ENCODE data around the gene ZNF213.

ZNF213 gene

GRCh38 chr16:3089717-3090592, 44.9 kb upstream of the ZNF213 start:
- DNase-seq (ENCODE audit: low read depth) = no peak
- no peak overlapping the region for H3K4me3 ChIP-seq (ENCODE audit: low read length)
- no peak for TF ChIP-seq CTCF (conservative IDR thresholded peaks at IDR 0.05; ENCODE audit: low read length)

GRCh38 chr16:3091551-3091950, 43.3 kb upstream of the ZNF213 start:
- TF ChIP-seq CTCF (conservative IDR thresholded peaks at IDR 0.05; ENCODE audit: low read length) = no peak
- H3K4me3 ChIP-seq (ENCODE audit: low read length) = no peak overlapping the region
- no peak for DNase-seq (ENCODE audit: low read depth)

- no peak overlapping the region for H3K4me3 ChIP-seq (ENCODE audit: low read length)
- DNase-seq (ENCODE audit: low read depth) = no peak
- TF ChIP-seq CTCF (conservative IDR thresholded peaks at IDR 0.05; ENCODE audit: low read length) = no peak
These were observed 42.3 kb upstream of the ZNF213 start for GRCh38 chr16:3092501-3092941.

GRCh38 chr16:3094289-3095027, 40.4 kb upstream of the ZNF213 start:
- H3K4me3 ChIP-seq (ENCODE audit: low read length) = no peak overlapping the region
- TF ChIP-seq CTCF (conservative IDR thresholded peaks at IDR 0.05; ENCODE audit: low read length) = peak; percentile 53
- peak; percentile 22 for DNase-seq (ENCODE audit: low read depth)

- DNase-seq (ENCODE audit: low read depth) = no peak
- peak; percentile 29 for TF ChIP-seq CTCF (conservative IDR thresholded peaks at IDR 0.05; ENCODE audit: low read length)
- H3K4me3 ChIP-seq (ENCODE audit: low read length) = no peak overlapping the region
These were observed 39.0 kb upstream of the ZNF213 start for GRCh38 chr16:3095869-3096268.

- no peak for TF ChIP-seq CTCF (conservative IDR thresholded peaks at IDR 0.05; ENCODE audit: low read length)
- no peak overlapping the region for H3K4me3 ChIP-seq (ENCODE audit: low read length)
- no peak for DNase-seq (ENCODE audit: low read depth)
These were observed 38.5 kb upstream of the ZNF213 start for GRCh38 chr16:3096362-3096761.
